Activated T-cell treated with anti-CD3 and anti-CD28 coated beads for 1 hour (primary cell): ENCODE results near the gene MAPK8IP3.
A peak's percentile ranks its signal among the peaks of the same experiment; 100 is the strongest.

ENCODE experiments used
- DNase-seq: peaks from one replicate; pipeline ENCODE4 v3.0.0-alpha.2; 2020; ENCODE audit warnings: low read depth

The MAPK8IP3 gene

DNA sequence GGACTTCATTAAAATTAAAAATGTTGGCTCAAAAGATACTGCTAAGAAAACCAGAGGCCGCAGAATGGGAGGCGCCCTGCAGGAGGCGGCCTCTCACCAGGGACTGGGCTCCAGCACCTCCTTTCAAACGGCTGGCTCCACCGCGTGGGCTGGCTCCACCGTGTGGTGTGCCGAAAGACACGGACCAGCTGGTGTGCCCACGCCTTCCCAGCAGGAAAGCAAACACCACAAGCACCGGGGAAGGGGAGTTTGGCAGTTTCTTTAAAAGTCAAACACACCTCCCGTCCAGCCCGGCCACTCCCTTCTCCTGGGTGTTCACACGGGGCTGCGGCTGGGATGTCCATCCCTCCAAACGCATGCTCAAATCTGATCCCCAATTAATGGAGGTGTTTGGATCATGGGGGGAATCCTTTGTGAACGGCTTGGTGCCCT lies 106.8 kb downstream of the MAPK8IP3 start:
- peak; percentile 45 for DNase-seq

DNA sequence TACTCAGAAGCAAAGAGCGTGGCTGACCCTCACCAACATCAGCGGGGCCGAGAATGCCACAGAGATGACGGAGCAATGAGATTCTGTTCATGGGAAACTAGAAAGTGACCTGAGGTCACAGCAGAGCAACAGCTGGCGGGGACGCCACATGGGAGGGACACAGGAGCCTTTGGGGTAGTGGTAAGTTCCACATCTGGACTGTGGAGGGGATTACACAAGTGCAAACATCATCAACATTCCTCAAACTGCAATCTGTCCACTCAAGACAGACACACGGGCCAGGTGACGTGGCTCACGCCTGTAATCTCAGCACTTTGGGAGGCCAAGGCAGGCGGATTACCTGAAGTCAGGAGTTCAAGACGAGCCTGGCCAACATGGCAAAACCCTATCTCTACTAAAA lies 109.5 kb downstream of the MAPK8IP3 start:
- no peak for DNase-seq

DNA sequence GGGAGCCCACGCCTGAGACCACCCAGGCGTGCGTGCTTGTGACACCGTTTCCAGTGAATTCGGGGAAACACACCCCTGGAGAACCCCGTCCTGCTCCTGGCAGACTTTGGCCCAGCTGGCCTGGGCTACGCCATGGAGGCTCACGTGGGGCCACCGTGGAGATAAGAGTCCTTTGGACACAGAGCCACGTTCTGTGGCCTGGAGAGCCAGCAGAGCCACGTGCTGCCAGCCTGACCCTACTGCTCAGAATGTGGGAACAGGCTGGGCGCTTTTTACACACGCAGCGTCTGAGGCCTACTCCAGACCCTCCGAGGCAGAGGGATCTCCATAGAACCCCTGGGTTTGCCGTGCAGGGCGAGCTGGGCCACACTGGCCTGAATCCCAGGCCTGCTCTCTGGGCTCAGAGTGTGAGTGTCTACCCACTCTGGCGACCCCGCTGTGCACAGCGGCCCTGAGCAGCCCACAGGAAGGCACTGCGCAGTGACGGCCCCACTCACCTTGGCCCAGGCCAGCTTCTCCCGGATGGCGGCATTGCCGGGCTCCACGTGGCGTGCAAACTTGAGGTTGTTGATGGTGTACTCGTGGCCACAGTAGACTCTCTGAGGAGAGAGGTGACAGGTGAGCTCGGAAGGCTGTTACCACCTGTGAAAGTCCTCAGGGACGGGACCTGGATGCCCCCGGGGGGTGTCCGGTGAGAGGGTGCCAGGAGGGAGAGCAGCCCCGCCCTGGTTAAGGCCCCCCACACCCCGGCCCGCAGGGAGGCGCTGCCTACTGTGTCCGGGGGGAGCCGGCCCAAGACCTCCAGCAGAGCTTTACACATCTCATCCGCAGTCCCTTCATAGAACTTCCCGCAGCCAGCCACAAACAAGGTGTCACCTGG lies 110.6 kb downstream of the MAPK8IP3 start:
- no peak for DNase-seq

- DNase-seq, result no peak
Measured at GRCh38 chr16:1817276-1817589, 111.2 kb downstream of the MAPK8IP3 start.

DNA sequence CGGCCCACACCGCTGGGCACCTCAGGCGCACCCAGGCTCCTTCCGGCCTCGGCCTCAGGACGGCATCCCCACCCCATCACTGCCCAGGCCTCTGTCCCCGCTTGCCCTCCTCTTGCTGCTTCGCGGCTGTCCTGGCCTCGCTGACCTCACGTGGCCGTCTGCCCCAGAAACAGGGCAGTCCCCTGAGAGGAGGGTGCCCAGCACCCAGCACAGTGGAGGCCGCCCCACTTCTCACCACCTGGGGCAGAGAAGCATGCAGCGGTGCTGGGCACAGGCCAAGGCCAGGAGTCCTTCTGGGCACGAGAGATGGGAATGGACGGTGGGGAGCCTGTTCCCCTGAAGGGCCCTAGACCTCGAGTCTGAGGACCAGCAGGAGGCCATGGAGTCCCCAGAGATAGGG lies 111.7 kb downstream of the MAPK8IP3 start:
- no peak for DNase-seq

DNA sequence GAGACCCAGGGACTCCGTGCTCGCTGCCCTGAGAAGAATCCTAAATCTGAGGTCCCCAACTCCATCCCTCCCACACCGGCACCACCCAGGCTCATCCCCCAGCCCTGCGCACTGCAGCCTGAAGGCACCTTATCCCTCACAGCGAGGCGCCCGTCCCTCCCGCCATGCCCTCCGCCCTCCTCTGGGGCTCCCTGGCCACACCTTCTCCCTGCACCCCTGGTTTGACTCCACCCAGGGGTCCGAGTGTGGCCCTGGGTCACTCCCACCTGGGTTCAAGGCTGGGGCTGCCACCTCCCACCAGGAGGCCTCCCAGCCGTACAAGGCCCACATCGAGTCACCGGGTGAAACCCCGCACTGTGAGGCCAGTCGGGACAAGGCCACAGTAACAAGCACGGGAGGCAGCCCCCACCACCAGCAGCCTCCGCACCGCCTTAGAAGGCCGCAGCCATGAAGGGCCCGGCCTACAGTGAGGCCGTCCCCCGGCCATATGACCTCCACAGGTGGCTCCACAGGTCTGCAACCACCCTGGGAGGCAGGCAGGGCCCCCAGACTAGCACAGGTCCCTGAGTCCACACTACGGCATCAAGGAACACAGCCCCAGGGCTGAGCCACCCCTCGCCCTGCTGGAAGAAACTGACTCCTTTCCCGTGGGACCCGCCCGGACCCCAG lies 112.3 kb downstream of the MAPK8IP3 start:
- no peak for DNase-seq

- no peak for DNase-seq
Measured at GRCh38 chr16:1818873-1819525, 113.0 kb downstream of the MAPK8IP3 start.

DNA sequence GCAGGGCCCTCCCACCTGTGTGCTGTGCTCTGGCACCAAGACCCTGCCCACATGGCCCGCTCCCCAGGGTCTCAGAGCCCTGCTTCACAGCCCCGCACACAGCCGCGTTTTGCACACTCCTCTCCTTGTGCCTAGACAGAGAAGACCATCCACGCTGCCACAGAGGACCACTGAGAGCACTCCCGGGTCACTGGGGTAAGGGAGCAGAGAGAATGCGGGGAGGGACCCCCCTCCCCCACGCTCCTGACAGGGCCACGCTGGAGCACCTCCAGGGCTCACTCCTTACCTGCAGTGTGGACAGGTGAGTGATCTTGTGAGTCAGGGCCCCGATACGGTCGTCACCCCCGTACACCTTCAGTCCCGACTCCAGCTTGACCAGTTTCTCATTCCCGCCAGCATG lies 113.6 kb downstream of the MAPK8IP3 start:
- DNase-seq, result no peak
